PFSK-1 (cell line): Measurements from ENCODE around the gene SNX32.

Source experiments
- POLR2AphosphoS5 ChIP-seq: IDR thresholded peaks from 2 replicates; pipeline ENCODE4 v1.6.1; 2012; ENCODE audit warnings: low read depth, mild to moderate bottlenecking, control low read depth, low read length, moderate library complexity
- SIN3A ChIP-seq: IDR thresholded peaks from 2 replicates; pipeline ENCODE4 v1.6.1; 2012; ENCODE audit warnings: mild to moderate bottlenecking, low read length, moderate library complexity, borderline replicate concordance; ENCODE audit not compliant: insufficient read depth

- no peak for TF ChIP-seq POLR2AphosphoS5
- TF ChIP-seq SIN3A, result no peak
Observed at GRCh38 chr11:65867284-65868071, 33.7 kb downstream of the SNX32 start.
